DMS114 treated with DMSO at 0.1 percent for 48 hours (cell line): ENCODE data around the gene DNAH3.

Experiments used
- DNase-seq: peaks from one replicate; lab custom pipeline; 2025; ENCODE audit not compliant: unreplicated experiment; lab: John Stamatoyannopoulos, UW

Gene DNAH3

GRCh38 chr16:20887207-20887606, 263.4 kb downstream of the DNAH3 start:
- DNase-seq = no peak

GRCh38 chr16:20886320-20886719, 264.3 kb downstream of the DNAH3 start:
- DNase-seq = no peak

- no peak for DNase-seq
Observed at GRCh38 chr16:20884240-20884556, 266.4 kb downstream of the DNAH3 start.

GRCh38 chr16:20883554-20884239, 266.9 kb downstream of the DNAH3 start:
- no peak for DNase-seq
